SU-DHL-6 (cell line): ENCODE measurements around the gene PLP2.

ENCODE experiments used
- EZH2phosphoT487 ChIP-seq: fragments of 200-600 bp; sonication (generic), shearing (Covaris generic); conservative IDR thresholded peaks from 2 replicates; pipeline ENCODE4 v1.6.1; 2018; ENCODE audit warnings: mild to moderate bottlenecking, antibody characterized with exemption, low read length, moderate library complexity, mixed read lengths
- TF ChIP-seq, protein P1 (sequence below): fragments of 200-600 bp; sonication (generic); IDR thresholded peaks from one replicate; pipeline ENCODE4 v1.5.1; 2017; ENCODE audit warnings: antibody characterized with exemption, mild to moderate bottlenecking, low read length, moderate library complexity; ENCODE audit not compliant: insufficient read depth, poor library complexity, severe bottlenecking

DNA sequence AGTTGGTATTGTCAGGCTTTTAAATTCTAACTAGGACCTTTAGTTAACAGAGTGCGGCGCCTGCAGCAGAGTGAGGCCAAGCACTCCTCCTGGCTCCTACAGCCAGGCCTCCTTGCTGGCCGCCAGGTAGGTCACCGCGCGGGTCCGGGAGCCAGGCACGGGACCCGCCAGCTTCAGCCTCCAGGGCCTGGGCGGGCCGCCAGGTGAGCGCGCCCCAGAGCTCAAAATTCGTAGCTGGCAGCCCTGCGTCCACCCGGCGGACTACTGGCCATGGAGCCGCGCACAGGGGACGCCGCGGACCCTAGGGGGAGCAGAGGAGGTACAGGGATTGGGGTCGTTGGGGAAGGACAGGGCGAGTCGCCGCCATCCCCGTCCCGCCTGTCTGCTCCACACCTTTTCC lies 9.1 kb upstream of the PLP2 start, which contains the start of gene MAGIX:
- TF ChIP-seq, protein P1, sequence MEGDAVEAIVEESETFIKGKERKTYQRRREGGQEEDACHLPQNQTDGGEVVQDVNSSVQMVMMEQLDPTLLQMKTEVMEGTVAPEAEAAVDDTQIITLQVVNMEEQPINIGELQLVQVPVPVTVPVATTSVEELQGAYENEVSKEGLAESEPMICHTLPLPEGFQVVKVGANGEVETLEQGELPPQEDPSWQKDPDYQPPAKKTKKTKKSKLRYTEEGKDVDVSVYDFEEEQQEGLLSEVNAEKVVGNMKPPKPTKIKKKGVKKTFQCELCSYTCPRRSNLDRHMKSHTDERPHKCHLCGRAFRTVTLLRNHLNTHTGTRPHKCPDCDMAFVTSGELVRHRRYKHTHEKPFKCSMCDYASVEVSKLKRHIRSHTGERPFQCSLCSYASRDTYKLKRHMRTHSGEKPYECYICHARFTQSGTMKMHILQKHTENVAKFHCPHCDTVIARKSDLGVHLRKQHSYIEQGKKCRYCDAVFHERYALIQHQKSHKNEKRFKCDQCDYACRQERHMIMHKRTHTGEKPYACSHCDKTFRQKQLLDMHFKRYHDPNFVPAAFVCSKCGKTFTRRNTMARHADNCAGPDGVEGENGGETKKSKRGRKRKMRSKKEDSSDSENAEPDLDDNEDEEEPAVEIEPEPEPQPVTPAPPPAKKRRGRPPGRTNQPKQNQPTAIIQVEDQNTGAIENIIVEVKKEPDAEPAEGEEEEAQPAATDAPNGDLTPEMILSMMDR: no peak
- TF ChIP-seq EZH2phosphoT487: no peak
